GM20431 (cell line): ENCODE measurements around the gene CORO2A.

Source experiments
- in situ Hi-C: fragments of 300-500 bp; cut with MseI, MboI; formaldehyde crosslinking; loops from one replicate; pipeline ENCODE4 v1.15.0; 2020; ENCODE audit warnings: low sequenced_read_pairs; ENCODE audit not compliant: unreplicated experiment

The CORO2A gene

DNA sequence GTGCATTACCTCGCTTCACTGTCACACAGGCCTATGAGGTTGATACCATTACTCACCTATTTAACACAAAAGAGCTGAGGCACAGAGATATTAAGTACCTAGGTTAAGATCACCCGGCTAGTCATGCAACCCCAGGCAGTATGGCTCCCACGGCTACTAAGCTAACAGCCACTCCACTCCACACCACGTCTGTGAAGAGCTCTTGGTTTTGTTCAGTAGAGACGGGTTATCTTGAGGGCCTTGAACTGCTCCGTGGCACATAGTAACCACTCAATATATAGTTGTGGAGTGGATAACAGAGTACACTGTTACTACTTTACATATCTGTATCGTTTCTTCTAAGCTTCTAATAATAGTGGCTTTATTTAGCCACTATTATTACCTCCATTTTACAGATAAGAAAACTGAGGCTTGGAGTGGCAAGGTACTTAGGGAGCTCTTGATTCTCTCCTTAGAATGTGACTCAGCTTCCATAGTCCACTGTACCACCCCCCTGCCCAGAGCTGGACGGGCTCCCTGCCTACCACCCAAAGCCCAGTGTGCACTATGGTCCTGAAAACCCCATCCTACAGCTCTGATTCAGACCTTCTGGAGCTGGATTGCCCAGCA is 1.0 kb upstream of the CORO2A start:
- in situ Hi-C loops, result no loop called here

DNA sequence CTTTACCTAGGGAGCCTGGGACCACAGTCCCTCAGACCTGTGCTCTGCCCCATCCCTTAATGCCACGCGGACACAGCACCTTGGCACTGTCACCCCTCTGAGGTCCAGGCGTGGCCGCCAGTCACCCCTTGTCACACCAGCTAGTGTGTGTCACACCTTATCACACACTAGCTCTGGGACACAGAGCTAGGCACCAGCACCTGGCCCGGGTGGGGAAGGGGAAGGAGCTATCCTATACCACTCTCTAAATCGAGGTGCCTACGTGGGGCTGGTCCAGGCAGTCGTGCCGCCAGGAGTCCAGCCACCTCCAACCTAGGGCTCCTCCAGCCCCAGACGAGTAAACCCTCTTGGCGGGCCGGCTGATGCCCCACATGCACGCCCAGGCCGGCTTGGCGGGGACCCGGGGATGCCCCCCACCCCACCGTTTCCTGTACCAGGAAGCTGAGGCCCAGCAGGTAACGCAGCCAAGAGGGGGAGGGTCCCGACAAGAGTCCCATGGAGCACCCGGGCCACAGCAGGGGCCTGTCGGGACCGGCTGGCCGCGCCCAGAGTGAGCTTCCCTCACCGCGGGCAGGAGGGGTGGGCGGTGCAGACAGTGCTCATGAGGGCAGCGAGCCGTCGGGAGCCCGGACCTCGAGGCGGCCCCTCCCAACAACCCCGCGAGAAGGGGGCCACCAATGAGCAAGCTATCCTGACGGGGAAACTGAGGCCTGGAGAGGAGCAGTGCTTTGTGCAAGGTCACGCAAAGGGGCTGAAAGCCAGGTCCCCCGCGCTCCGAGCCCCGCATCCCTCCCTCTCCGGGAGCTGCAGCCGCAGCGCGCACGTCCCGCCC is 550 bp downstream of the CORO2A start:
- in situ Hi-C loops, result no loop called here

DNA sequence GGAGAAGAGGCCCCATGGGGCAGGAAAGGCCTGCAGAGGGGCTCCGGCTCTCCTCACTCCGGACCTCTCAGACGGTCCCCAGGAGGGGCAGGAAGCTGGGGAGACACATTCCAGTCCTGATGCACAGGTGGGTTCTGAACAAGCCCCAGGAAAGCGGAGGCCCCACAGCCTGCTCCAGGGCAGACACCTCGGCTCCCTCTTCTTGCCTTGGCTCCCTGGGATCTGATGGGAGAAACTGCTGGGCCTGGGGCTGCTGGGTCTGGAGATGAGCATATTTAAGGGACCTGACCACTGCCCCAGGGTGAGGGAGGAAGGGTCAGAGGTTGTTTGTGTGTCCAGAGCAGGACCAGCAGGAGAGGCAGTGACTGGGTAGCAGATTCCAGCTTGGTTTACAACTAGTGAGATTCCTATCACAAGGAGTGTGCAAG is 1.2 kb downstream of the CORO2A start:
- in situ Hi-C loops, result no loop called here

DNA sequence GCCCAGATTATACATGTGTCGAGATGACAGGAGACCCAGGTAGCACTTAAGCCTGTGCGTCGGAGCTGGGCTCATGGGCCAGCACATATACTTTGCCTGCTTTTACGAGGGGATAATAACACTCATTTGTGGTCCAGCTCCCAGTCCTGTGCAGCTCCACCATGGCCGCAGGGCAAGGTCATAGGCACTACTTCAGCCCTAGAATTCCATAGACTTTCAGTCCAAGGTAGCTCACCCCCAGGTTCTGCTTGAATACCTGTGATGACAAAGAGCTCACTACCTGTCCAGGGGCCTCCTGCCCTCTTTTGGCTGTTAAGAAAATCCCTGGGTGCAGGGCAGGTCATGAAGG is 1.7 kb downstream of the CORO2A start:
- in situ Hi-C loops, result no loop called here

DNA sequence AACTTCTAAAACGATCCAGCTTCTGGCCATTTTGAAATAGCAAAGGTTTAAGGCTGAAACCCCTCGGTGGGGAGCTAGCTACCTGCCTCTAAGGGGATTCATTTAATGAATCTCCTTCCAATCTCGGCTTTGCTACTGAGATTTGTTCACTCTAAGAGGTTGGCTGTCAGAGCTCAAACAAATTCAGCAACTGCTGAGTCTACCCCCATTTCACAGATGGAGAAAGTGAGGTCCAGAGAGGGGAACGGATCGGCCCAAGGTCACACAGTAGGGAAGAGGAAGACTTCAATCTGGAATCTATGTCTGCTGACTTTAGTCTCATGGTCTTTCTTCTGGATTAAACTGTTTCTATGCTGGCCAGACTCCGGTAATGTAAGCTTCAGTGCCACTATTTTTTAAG is 3.0 kb downstream of the CORO2A start:
- in situ Hi-C loops, result no loop called here

DNA sequence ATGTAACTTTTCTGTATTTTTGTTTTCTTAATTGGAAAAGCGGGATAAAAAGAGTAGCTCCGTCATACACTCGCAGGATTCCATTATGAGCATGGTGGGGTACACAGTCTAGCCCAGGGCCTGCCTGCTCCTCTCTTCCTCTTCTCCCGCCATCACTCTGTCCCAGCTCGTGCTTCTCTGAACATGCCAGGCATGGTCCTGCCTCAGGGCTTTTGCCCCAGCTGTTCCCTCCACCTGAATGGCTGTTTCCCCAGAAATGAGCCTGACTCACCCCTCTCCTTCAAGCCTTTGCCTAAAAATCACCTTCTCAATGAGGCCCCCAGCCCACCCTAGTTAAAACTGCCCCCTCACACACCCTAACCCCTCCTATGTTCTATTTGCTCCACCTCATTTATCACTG is 4.5 kb downstream of the CORO2A start:
- in situ Hi-C loops, result no loop called here

DNA sequence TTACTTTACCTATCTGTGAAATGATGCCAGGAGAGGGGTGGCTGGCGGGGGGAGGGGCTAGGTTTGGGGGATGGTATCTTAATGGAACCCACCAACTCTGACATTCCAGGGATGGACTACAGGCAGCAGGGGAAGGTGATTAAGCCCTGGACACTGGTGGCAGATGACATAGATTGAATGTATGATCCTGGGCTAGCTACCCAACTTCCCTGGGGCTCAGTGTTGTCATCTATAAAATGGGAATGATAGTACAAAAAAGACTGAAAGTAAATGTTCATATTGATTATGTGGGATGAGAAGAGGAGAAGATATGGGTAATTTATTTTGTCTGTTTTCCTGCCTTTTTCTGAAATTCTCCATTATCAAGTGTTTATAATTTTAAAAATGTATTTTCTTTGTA is 6.2 kb downstream of the CORO2A start:
- in situ Hi-C loops, result no loop called here

DNA sequence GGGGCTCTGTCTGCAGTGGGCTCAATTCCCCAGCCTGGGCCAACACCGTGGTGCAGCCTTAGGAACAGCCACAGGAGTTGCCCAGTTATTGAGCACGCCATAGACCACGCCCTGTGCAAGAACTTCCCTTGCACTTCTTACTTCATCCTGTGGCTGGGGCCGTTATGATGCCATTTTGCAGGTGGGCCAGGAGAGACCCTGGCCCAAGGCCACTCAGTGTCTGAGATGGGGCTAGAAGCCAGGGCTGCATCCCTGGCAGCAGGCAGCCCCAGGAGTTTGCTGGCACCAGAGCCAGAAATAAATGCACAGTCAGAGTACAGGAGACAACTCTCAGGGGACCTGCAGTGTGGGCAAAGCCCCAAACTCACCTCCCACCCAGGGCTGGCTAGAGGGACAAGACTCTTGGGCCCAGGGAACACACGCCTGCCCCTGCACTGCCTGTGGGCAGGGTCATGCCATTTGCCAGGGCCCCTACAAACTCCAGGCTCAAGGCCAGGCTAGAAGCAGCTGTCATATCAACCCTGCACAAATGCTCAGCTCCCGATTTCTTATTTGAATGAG is 6.7 kb downstream of the CORO2A start:
- in situ Hi-C loops, result no loop called here

DNA sequence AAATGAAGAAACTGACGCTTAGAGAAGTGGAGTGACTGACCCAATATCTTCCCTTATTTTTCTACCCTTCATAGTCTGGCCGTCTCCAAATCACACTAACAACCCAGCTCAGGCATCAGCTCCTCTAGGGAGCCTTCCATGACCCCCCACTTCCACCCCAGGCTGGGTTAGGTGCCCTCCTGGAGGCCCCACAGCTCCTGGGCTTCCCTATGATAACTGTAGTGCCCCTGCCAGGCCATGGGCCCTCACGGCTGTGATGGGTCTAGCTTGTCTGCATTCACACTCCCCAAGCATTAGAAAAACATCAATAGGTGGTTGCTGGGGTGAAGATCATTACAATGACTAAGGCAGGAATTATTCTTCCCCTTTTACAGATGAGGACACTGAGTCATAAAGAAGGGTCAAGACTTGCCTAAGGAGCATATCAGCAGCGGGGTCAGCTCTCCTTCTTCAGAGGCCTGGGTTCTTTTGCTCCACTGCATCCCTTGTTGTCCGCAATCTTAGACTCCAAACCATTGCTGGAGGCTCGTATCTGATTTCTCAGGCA is 7.3 kb downstream of the CORO2A start:
- in situ Hi-C loops, result no loop called here

DNA sequence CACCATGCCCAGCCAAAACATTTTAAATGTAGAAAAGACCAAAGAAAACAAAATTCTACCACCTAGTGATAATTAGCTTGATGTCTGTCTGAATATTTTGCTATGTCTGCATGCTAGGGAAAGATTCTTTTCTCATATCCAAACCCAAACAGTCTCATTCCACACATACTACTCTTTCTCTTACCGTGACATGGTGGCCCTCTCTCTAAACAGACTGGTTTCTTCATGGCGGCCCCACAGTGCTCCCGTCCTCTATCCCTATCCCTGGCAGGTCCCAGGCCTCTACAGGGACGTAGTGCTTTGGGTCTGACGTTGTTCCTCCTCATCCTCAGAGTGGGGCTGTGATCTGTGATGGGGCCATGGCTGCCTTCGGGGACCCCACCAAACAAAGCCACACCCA is 8.1 kb downstream of the CORO2A start:
- in situ Hi-C loops, result no loop called here

DNA sequence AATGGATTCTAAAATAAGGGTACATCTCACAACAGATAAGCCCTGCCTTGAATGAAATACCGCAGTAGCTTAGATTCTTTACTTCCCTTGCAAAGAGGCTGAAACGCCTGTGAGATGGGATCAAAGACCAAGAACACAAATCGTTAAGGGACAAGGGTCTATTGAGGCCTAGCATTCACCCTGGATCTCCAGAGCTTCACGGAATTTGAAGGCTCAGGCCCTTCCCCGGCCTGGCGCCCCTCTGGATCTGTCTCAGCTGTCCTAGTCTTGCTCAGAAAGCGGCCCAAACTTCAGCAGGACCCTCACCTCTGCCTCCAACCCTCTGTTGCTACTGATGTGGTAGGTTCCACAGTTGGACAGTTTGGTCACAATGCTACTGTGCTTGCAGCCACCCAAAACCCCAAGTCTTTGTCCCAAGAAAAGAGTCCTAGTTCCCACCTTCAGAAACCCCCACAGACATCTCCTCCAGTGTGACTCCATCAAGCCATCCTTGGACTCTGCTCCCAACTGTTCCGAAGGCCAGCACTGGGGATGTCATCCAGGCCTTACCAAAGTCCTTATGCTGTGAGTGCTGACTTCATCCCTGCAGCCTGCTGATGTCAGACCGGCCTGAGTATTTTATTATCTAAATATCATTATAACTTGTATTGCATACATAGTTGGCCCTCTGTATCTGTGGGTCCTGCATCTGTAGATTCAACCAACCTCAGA is 9.4 kb downstream of the CORO2A start:
- in situ Hi-C loops, result no loop called here

DNA sequence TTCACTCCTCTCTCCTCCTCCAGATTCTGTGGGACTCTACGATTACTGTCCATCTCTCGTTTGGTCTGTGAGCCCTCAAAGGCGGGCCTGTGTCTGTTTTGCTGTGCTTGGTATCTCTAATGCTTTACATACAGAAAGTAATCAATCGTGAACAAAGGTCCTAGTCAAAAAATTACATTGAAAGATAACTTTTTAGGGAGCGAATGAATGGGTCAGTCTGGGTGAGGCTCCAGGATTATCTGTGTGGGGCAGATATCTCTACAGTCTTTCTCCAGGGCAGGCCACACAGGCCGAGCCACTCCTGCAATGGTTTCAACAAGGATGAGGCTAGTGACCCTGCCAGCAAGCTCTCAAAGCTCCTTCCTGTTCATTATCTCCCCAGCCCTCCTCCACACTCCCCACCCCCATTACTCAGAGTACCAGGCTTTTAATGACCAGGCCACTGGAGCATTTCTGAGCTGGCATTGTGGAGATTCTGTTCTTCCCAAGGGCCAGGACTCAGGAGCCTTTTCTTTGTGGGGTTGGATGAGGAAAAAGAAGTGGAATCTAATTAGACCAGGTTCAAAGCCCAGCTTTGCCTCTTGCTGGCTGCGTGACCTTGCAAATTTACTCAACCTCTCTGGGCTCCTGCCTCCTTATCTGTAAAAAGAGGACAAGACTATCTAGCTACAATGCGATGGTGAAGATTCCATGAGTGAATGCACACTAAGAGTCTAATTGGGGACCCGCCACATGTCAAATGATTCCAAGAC is 10.2 kb downstream of the CORO2A start:
- in situ Hi-C loops, result no loop called here

DNA sequence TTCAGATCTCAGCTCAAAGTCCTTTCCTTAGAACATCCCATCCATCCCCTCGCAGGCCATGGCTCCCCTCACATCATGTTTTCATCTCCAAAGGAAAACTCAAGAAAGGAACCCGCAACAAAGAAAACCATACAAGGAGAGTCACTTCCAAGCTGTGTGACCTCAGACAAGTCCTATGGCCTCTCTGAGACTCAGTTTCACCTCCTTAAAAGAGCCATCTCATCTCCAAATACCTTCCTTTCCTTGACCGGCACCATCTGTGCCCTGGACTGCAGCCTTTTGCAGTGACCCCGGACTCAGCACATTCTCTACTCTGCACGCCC is 10.7 kb downstream of the CORO2A start:
- in situ Hi-C loops, result no loop called here

DNA sequence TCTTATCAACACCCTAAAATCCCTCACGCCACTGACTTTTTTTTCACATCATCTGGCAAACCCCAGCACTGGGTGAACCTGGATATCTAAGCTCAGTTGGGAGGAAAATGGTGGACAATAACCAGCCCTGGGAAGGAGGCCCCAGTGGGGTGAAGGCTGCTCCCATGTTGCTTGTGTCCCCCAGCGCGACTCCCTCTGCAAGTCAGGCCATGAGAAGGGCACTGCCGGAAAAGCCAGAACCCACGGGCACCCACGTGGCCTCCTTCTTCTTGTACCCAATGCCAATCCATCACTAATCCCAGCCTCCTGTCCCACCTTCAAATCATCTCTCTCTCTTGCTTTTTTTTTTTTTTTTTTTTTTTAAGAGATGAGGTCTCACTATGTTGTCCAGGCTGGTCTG is 11.4 kb downstream of the CORO2A start:
- in situ Hi-C loops, result no loop called here

DNA sequence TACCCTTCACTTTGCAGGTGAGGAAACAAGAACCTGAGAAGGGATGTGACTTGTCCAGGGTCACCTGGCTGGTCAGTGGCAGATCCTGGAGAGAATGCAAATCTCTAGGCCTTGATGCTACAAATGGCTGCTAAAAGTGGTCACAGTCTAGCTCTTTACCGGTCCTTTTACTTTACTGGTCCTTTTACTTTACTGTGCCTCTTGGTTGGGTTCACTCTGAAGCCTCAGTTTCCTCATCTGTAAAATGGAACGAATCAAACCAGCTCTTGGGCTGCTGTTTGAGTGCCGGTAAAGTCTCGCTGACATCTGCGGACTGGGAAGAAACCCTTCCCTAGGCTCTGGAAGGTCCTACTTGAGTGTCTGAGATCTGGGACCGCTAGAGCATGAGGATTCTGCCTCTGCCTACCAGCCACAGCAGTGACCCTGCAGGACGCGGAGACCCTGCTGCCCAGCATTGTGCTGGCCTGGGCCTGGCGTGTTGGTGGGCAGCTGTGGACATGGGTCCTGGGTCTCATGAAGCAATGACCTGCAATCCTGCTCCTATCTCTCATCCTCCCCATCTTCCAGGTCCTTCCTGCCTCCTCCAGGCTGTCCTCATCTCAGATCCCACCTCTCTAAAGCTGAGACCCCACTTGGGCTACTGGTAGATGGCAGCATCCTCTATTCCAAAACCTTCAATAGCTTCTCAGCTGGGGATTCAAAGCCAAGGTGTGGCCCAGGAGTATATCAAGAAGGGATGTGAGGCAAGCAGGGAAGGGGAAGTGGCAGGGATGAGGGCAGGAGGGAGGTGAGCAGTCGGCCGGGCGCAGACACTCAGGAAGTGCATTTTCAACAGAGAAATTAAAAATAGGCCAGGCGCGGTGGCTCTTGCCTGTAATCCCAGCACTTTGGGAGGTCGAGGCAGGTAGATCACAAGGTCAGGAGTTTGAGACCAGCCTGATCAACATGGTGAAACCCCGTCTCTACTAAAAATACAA is 13.3 kb downstream of the CORO2A start:
- in situ Hi-C loops, result no loop called here

DNA sequence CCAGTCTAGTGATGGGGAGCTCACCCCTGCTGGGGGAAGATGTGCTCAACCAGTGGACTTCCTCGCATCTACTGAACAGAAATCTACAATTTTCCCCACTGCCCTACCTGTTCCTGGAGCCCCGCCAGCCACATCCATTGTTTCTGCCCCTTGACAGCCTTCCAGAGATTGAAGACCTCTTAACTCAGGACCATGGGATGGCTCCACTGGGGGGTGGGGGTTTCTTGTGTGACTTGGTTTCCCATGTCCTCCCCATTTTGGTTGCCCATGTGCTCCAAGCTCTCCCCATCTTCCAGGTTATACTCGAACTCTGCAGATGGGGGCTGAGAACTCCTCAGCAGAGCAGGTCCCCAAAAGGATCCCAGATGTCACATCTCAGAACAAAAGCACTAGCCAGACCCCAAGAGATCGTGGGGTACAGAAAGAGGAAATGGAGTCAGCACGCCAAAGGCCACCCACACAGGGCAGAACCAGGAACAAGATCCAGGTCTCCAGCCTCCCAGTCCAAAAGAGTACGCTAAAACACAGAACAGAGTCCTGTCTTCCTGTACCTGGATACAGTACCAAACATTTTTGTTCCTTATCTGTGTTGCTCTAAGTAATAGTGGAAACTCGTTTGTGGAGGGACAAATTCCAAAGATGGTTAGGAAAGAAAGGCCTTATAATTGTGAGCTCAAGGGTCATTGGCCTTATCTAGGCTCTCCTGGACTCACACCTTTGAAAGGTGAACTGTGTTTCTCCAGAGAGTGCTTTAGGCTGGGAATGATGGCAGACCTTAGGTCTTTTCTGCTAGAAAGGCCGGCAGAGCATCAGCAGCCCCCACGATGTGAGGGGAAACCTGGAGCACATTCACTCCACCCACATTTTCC is 15.8 kb downstream of the CORO2A start:
- in situ Hi-C loops, result no loop called here

DNA sequence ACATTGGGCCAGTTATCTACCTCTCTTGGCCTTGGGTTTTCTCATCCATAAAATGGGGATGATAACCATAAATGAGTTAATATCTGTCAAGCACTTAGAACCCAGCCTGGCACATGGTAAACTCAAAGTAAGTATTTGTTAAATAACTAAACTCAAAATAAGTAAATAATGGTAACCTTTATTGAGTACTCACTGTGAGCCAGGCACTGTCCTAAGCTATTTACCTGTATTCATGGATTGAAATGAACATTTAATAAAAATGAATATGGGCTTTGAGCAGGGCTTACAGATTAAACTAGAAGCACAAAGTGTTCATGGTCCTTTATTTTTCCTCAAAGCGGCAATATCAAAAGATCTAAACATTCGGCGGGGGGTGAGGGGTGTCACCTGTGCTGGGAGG is 16.7 kb downstream of the CORO2A start:
- in situ Hi-C loops, result no loop called here

DNA sequence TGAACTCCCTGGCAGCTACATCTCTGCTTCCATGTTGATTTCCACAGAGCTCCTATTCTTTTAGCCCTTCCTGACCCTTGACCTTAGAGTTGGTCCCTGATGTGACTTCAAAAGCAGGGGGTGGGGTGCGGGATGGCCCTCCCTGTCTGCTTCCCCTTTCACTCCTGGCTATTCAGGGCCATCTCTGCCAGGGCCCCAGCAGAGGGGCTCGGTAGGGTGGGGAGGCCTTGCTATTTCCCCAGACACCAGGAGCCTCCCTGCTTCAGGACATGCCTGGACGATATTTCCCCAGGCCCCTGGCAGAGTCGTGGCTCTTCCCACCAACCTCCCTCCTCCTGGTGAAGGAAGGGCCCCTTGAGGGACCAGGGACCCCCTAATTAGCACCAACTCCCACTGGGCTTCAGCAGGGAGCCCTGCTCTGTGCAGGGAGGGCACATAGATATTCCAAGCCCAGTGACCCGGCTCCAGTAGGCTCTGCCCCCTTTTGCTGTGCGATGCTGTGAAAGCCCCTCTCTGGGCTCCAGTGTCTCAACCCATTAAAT is 17.3 kb downstream of the CORO2A start:
- in situ Hi-C loops, result no loop called here
